GM18861 (cell line): Measurements from ENCODE around the gene PFDN5.
A peak's percentile ranks its signal among the peaks of the same experiment; 100 is the strongest.

ENCODE experiments used
- ATAC-seq: cut with Tn5 transposase; IDR thresholded peaks from one replicate; pipeline ENCODE4 v1.9.1; 2021; ENCODE audit not compliant: unreplicated experiment

PFDN5 gene

DNA sequence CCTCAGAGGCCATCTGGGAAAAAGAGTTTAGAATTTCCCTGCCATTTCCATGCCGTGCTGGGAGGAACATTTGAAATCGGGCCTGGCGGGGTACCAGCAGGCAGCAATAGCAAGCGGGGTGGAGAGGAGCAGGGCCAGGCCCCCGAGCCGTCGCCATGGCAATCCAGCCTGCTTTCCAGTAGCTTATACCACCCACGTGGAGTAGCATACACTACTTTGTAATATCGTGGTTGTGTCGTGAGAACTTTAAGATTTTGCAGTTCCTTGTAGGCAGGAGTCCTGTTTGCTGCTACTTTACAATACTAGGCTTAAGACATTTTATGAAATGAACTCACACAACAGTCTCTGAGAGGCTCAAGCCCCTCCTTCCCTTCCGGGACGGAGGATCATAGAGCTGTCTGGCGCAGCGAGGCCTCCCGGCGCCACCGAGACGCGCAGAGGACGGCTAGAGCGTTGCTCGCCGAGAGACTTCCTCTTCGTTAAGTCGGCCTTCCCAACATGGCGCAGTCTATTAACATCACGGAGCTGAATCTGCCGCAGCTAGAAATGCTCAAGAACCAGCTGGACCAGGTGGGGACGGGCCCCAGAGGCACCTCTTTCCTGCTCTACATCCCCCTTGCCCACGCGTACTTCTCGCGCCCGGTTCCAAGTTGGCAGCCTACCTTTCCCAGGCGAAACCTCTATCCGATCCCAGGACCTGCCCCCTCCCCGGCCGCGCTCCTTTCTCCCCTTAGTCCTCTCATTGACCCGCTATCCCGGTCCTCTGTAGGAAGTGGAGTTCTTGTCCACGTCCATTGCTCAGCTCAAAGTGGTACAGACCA is at the start of gene PFDN5:
Gene PFDN5, plus strand, starts transcription at position 473 of the 821 bp plus-strand sequence. Its CDS starts 26 bp downstream, at position 499.
- peak; percentile 81 for ATAC-seq

DNA sequence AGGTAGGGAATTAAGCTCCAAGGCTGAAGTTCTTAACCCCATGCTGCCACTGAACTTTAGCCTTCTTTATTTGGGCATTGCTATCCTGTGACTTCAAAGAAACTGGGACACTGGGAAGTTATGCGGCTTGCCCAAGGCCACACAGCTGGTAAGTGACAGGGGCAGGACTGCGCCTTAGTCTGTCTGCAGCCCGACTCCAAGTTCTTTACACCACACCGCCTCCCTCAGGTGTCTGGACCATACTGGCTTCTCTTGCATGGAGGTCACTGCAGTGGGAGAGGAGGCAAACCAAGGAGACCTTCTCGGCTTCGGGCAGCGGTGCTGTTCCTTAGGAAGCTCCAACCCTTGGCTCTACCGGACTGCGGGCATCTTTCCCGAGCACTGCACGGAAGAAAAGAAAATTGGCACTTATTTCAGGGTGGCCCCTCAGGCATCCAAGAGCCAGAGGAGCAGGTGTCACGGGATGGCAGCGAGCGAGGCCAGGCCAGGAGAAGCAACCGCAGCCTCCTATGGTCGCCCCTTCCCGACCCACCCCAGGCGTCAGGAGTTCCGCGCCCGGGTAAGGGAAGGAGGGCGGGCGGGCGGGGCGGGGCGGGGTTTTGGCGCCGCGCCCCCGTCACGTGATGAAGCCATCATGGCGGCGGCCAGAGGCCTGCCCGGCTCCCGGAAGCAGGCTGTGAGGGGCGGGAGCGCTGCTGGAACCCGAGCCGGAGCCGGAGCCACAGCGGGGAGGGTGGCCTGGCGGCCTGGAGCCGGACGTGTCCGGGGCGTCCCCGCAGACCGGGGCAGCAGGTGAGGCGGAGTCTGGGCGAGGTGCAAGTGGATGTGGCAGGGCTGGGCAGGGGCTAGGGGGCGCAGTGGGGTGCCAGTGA is 43.6 kb upstream of the PFDN5 start:
- peak; percentile 59 for ATAC-seq

DNA sequence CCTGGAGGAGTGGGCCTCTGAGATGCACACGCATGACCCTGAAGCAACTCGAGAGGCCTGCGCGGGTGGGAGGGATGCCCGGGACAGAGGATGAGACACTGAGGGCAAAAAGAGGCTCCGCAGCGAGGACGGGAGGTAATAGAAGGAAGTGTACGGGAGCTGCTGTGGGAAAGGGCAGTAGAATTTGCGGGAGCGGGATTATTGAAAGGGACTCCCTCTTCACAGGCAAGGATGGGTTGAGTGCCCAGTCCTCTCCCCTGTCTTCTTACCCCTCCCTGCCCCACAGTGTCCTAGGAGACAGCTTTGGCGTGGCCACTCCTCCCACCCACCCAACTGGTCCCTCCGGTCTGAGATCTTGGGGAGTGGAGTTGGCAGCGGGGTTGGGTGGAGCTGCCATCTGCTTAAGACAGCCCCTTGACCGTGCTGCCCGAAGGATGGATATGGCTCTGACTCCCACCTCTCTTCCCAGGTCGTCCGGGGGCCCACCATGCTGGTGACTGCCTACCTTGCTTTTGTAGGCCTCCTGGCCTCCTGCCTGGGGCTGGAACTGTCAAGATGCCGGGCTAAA is 42.9 kb upstream of the PFDN5 start:
- no peak for ATAC-seq

DNA sequence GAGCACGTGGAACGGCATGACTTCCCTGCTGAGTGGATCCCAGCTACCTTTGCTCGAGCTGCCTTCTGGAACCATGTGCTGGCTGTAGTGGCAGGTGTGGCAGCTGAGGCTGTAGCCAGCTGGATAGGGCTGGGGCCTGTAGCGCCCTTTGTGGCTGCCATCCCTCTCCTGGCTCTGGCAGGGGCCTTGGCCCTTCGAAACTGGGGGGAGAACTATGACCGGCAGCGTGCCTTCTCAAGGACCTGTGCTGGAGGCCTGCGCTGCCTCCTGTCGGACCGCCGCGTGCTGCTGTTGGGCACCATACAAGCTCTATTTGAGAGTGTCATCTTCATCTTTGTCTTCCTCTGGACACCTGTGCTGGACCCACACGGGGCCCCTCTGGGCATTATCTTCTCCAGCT is 42.0 kb upstream of the PFDN5 start:
- ATAC-seq: no peak

DNA sequence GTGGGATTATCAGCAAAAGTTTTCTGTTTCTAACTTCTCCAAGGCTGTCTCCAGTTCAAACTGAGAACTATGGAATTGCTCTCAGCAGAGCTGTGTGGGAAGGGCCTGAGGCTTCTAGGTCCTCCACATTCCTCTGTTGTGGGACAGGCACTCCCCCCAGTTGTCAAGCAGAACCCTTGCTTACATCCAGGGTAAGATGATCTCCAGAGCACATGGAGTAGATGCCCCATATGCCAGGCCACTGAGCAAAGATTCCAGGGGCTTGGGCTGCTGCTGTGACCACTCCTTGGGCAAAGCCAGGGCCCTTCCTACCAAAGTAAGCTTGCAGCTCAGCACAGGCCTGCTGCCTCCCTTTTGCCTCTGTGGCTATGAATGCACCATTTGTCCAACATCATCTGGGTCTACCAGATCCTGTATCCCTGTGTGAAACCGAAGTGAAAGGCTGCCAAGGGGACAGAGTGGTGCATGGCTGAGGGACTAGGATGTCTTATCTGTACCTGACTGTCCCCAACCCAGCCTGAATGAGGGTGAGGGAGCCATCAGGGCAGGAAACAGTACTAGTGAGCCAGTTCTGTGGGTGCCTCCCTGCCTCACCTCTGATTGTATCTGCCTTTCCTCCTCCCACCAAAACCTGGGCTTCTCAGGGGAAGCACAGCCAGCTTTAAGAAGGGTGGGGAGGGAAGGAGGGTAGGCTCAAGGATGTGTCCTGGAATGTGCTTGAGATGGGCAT is 40.4 kb upstream of the PFDN5 start:
- ATAC-seq: no peak

DNA sequence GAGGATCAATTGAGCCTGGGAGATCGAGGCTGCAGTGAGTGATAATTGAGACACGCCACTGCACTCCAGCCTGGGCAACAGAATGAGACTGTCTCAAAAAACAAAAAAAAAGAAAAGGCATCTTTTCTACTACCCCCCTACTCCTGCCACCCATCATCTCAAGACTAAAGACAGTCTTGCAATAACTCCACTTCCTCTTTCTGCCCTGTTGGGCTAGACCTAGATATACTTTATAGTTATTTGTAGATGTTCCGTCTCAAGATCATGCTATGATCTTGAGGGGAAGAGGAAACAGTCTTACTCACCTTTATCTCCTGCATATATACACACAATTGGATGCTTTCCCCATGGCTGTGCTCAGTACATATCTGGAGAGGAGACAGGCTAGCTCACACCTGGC is 39.3 kb upstream of the PFDN5 start:
- no peak for ATAC-seq

DNA sequence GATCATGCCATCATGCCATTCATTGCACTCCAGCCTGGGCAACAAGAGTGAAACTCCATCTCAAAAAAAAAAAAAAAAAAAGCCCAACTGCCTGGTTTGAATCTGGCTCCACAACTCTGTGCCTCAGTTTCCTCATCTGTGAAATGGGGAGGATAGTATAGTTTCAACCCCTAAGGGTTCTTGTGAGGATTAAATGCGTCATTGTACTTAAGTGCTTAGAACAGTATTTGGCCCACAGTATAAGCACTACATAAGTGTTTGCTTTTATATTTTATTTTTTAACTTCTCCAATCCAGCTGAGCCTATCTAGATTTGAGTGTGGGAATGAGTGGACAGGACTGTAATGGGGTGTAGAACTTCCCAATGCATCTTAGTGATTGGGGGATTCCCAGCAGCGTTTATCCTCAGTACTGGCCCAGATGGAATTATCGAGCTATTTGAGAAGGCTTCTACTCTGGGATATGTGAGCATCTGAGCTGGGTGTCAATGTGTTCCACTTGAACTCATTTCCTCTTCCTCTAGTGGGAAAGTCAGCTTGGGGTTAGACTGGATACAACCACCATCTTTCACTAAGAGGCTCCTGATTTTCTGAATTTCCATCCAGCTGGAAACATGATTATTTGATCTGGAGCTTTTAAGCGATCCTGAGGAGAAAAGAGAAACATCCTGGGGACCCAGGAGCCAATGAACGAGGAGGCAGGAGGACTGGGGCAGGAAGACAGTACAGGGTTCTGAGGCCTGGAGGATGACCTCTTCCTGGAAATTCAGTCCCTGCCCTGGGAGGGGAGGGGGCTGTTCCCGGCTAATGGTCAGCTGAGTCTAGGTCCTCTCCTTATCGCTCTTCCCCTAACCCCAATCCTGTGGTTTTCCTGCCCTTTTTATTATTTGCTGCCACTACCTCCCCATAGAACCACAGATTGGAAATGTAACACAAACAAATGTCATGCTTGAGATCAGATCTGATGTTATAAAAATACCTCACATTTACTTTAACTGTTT is 36.5 kb upstream of the PFDN5 start:
- ATAC-seq: no peak

DNA sequence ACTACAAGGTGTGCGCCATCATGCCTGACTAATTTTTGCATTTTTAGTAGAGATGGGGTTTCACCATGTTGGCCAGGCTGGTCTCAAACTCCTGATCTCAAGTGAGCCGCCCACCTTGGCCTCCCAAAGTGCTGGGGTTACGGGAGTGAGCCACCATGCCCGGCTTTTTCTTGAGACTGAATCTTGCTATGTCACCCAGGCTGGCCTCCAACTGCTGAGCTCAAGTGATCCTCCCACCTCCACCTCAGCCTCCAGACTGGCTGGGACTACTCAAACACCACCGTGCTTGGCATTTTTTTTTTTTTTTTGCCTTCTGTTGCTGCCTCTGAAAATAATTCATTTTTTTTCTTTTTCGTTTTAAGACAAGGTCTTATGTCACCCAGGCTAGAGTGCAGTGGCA is 35.5 kb upstream of the PFDN5 start:
- no peak for ATAC-seq

DNA sequence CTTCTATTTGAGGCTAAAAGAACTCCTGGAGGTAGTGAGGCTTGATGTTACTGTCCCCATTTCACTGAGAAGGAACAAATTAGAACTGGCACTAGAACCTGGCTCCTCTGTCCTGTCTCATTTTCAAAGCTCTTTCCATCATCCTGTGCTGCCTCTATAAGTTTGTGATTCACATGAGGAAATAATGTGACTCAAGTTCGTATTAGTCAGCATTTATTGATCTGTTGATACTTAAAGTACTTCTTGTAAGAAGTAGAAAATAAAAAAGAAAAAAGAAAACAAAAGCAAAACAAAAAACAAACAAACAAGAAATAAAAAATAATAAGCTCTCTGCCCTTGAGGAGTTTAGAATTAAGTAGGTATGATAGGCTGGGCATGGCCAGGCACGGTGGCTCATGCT is 29.6 kb upstream of the PFDN5 start:
- no peak for ATAC-seq

DNA sequence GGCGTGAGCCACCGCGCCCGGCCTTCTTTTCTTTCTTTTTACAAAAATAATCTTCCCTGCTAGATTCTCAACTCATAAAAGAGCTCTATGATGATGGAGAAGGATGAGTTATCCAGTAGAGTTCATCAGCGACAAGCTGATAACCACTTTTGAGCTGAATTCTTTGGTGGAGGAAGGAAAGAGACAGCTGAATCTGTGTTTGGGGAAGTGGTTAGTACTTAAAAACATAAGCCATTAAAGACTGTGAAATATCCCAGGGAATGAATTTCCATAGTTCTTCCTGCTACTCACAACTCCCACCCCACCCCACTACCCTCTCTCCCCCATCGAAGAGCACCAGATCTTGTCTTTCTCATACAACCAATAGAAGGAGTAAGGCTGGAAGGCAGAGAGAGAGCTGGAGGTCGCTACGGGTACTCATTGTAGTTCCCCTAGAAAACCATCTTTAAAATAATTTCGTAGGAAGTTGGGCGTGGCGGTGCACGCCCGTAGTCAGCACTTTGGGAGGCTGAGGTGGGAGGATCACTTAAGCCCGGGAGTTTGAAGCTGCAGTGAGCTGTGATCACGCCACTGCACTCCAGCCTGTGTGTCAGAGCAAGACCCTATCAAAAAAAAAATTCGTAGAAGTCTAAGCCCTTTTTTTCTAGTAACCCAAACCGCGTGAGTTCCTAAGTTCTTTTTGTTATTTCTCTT is 27.9 kb upstream of the PFDN5 start:
- ATAC-seq: peak; percentile 17

DNA sequence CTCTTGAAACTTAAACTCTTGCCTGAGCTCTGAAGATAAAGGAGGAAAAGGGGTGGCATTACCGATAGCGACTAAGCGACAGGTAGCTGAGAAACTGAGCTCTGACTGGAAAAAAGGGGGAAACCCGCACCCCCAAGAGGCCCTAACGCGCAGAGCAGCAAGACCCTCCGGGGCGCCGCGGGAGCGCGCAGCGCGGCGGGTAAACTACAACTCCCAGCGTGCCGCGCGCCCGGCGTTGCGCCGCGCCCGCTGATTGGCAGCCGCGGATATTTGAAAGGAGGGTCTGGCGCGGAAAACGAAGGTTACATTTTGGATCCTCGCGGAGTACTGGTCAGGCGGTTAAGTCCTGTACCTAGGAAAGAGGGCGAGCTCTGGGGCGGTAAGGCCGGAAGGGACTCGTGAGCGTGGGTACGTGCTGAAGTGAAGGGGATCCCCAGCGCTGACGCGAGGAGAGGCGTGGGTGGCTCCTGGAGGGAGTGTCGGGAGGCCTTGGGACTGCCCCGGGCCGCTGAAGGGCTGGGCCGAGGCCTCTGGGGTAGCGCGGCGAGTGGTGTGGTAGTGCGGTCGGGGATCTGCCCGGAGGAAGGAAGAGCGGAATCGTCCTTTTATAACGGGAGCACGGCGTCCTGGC is 27.2 kb upstream of the PFDN5 start, which contains the start of gene ESPL1:
Gene ESPL1, plus strand, starts transcription at position 301 of the 631 bp plus-strand sequence. CDS start 468 bp downstream, outside the sequence.
- peak; percentile 86 for ATAC-seq

DNA sequence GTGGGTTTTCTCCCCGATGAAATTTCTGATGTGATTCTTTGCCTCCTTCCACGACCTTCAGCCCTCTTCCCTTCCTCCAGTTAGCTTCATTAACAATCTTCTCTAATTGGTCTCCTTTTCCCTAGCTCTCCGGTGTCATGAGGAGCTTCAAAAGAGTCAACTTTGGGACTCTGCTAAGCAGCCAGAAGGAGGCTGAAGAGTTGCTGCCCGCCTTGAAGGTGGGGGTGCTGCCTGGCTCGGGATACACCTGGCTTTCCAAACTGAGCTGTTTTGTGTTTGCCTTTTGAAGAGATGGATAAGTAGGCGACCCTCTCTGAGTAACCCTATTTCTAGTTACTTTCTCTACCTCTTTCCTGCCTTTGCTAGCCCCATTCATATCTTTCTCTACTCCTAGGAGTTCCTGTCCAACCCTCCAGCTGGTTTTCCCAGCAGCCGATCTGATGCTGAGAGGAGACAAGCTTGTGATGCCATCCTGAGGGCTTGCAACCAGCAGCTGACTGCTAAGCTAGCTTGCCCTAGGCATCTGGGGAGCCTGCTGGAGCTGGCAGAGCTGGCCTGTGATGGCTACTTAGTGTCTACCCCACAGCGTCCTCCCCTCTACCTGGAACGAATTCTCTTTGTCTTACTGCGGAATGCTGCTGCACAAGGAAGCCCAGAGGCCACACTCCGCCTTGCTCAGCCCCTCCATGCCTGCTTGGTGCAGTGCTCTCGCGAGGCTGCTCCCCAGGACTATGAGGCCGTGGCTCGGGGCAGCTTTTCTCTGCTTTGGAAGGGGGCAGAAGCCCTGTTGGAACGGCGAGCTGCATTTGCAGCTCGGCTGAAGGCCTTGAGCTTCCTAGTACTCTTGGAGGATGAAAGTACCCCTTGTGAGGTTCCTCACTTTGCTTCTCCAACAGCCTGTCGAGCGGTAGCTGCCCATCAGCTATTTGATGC is 26.4 kb upstream of the PFDN5 start:
- ATAC-seq: no peak

DNA sequence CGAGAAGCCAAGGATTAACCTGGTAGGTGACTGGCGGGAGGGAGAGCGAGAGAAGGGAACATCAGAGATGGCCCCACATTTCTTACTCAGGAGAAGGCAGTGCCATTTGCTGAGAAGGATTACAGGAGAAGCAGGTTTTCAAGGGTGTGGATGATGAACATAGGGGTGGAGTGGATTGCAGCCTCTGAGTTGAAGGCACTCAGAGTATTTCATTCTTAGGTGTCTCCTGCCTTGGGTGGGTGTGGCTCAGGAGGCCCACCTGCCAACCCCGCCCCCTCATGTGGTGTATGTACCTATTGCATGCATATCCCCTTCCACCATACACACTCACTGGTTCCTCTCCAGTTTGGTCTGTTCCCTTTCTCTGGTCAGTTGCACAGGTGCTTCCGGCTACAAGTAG is 20.9 kb upstream of the PFDN5 start:
- ATAC-seq: no peak

DNA sequence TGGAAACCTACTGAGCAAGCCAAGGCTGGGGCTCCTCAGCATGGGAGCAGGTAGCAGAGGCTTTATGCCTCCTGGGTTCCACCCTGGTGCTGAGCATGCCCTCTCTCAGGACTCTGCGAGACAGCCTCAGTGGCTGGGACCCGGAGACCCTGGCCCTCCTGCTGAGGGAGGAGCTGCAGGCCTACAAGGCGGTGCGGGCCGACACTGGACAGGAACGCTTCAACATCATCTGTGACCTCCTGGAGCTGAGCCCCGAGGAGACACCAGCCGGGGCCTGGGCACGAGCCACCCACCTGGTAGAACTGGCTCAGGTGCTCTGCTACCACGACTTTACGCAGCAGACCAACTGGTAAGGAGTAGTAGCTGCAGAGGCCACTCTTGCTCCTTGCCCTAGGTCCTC is 18.8 kb upstream of the PFDN5 start:
- no peak for ATAC-seq

DNA sequence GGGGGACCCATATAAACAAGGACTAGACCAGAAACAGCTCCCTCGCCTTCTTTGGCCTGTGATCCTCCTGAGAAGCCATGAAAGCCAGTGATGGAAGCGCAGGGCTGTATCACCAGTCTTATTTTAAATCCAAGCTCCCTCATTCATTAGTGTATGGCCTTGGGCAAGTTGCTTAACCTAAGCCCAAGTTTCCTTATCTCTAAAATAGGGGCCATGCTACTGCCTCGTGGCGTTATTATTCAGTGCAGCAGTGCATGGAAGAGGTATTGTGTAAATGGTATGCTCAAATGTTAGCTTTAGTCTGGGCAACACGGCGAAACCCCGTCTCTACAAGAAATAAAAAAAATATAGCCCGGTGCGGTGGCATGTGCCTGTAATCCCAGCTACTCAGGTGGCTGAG is 17.4 kb upstream of the PFDN5 start:
- ATAC-seq: no peak

DNA sequence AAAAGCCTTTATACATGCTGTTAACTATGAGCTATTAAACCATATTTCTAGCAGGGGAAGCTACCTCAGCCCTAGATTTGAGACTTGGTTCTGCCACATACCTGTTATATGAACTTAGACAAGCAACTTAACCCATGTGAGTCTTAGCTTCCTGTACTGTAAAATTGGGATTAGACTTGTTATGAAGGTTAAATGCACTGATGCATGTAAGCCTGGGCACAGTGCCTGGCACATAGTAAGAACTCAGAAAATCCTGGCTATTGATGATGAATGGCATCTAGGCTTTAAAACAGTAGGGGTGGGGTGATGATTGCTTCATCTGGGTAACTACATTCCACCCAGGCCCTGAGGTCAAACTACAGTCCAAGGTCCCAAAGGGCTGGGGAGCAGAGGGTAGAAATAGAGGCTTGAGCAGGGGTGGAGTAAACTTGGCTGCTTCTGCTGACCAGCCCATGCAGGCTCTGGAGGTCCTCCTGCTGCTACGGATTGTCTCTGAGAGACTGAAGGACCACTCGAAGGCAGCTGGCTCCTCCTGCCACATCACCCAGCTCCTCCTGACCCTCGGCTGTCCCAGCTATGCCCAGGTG is 16.0 kb upstream of the PFDN5 start:
- no peak for ATAC-seq

DNA sequence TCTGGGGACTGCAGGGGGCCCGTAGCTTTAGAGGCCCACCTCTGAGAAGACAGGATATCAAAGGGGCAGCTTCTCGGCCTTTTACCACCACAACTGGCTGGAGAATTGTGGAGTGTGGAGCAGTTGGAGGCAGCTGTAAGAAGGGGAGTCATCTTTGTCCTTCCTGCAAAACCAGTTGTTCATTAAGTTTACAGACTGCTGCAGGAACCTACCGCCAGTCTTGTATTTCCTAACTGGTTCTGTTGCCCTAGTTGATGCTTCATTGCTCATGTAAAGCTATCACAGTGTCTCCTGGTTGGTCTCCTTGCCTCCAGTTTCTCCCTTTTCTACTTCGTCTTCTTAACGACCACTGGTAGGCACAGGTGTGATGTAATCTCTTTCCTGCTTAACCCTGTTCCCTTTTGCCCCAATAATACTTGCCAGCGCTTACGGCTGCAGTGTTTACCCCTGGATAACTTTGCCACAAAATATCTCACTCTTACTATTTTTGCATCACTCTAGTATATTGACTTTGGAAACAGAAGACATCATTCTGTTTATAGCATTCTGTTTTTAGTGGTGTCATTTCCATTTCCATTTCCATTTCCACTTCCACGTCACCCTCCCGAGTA is 15.3 kb upstream of the PFDN5 start:
- no peak for ATAC-seq
